KMS-11 (cell line): ENCODE results near the gene SLC1A2.

Experiments
- H2AFZ ChIP-seq: fragments of 200-600 bp; sonication (generic); 2 replicates; pipeline ENCODE4 v1.6.1; 2016; ENCODE audit warnings: antibody characterized with exemption, mixed run types, low read depth
- H3K27ac ChIP-seq: fragments of 200-600 bp; sonication (generic); 2 replicates; pipeline ENCODE4 v1.6.1; 2016; ENCODE audit warnings: mild to moderate bottlenecking, mixed run types
- H3K27me3 ChIP-seq: fragments of 200-600 bp; sonication (generic); 2 replicates; pipeline ENCODE4 v1.6.1; 2017; ENCODE audit warnings: mild to moderate bottlenecking, low read depth, mixed run types, moderate library complexity; ENCODE audit not compliant: insufficient read depth
- H3K36me3 ChIP-seq: fragments of 200-600 bp; sonication (generic); 2 replicates; pipeline ENCODE4 v1.6.1; 2017; ENCODE audit warnings: mild to moderate bottlenecking, mixed run types; ENCODE audit not compliant: insufficient read depth
- H3K4me1 ChIP-seq: fragments of 200-600 bp; sonication (generic); 2 replicates; pipeline ENCODE4 v1.6.1; 2016; ENCODE audit warnings: mild to moderate bottlenecking, low read depth, mixed run types; ENCODE audit not compliant: poor library complexity, severe bottlenecking
- H3K4me2 ChIP-seq: fragments of 200-600 bp; sonication (generic); 2 replicates; pipeline ENCODE4 v1.7.0; 2016; ENCODE audit warnings: mild to moderate bottlenecking, mixed run types
- H3K4me3 ChIP-seq: fragments of 200-600 bp; sonication (generic); IDR thresholded peaks from 2 replicates; pipeline ENCODE4 v1.6.1; 2017; ENCODE audit warnings: low read depth, low read length, mixed read lengths; ENCODE audit not compliant: insufficient read depth
- H3K79me2 ChIP-seq: fragments of 200-600 bp; sonication (generic); 2 replicates; pipeline ENCODE4 v1.6.1; 2016; ENCODE audit warnings: low read depth, mixed run types; ENCODE audit not compliant: insufficient read depth
- H3K9ac ChIP-seq: fragments of 200-600 bp; sonication (generic); 2 replicates; pipeline ENCODE4 v1.6.1; 2016; ENCODE audit warnings: mild to moderate bottlenecking, mixed run types
- H4K20me1 ChIP-seq: fragments of 200-600 bp; sonication (generic); 2 replicates; pipeline ENCODE4 v1.6.1; 2016; ENCODE audit warnings: mild to moderate bottlenecking, mixed run types; ENCODE audit not compliant: insufficient read depth
- CTCF ChIP-seq: fragments of 200-600 bp; sonication (generic); conservative IDR thresholded peaks from 2 replicates; pipeline ENCODE4 v1.6.1; 2017; ENCODE audit warnings: low read depth, mild to moderate bottlenecking, antibody characterized with exemption, low read length, moderate library complexity, mixed read lengths

Gene SLC1A2

GRCh38 chr11:35318977-35319925 lies 100.1 kb downstream of the SLC1A2 start:
- Histone ChIP-seq H3K9ac (no peak overlapping the region), H2AFZ (no peak overlapping the region), H3K4me2 (no peak overlapping the region), H3K79me2 (no peaks in the 10 kb centered on the region), H3K4me1 (no peaks in the 10 kb centered on the region), H3K4me3 (no peak overlapping the region), H4K20me1 (no peaks in the 10 kb centered on the region), H3K36me3 (no peaks in the 10 kb centered on the region), H3K27ac (no peak overlapping the region), H3K27me3 (no peaks in the 10 kb centered on the region)
- no peak for TF ChIP-seq CTCF

GRCh38 chr11:35318309-35318708 lies 101.0 kb downstream of the SLC1A2 start:
- Histone ChIP-seq H3K36me3 (no peaks in the 10 kb centered on the region), H3K4me2 (no peak overlapping the region), H3K27me3 (no peaks in the 10 kb centered on the region), H3K79me2 (no peaks in the 10 kb centered on the region), H3K4me3 (no peak overlapping the region), H4K20me1 (no peaks in the 10 kb centered on the region), H3K9ac (no peak overlapping the region), H3K4me1 (no peaks in the 10 kb centered on the region), H3K27ac (no peak overlapping the region), H2AFZ (no peak overlapping the region)
- no peak for TF ChIP-seq CTCF

GRCh38 chr11:35317253-35317652 lies 102.1 kb downstream of the SLC1A2 start:
- H2AFZ ChIP-seq, result no peak overlapping the region

GRCh38 chr11:35316161-35316560 lies 103.2 kb downstream of the SLC1A2 start:
- H3K4me3 ChIP-seq, result no peak overlapping the region
- H3K36me3 ChIP-seq, result no peaks in the 10 kb centered on the region
- no peaks in the 10 kb centered on the region for H4K20me1 ChIP-seq
- no peaks in the 10 kb centered on the region for H3K27me3 ChIP-seq
- H3K4me1 ChIP-seq, result no peaks in the 10 kb centered on the region
- no peak for TF ChIP-seq CTCF
- no peak overlapping the region for H3K4me2 ChIP-seq
- H2AFZ ChIP-seq, result no peak overlapping the region
- no peak overlapping the region for H3K9ac ChIP-seq
- H3K79me2 ChIP-seq, result no peaks in the 10 kb centered on the region
- no peak overlapping the region for H3K27ac ChIP-seq

More at GRCh38 chr11:35317253-35317652, 102.1 kb downstream of the SLC1A2 start:
- Histone ChIP-seq H3K27ac (no peak overlapping the region), H4K20me1 (no peaks in the 10 kb centered on the region), H3K4me2 (no peak overlapping the region), H3K27me3 (no peaks in the 10 kb centered on the region), H3K79me2 (no peaks in the 10 kb centered on the region), H3K9ac (no peak overlapping the region), H3K4me3 (no peak overlapping the region), H3K4me1 (no peaks in the 10 kb centered on the region), H3K36me3 (no peaks in the 10 kb centered on the region)
- no peak for TF ChIP-seq CTCF
